Right kidney (tissue), 1 donor: ENCODE measurements around the gene FLAD1.

ENCODE experiments used
- DNase-seq: peaks from one replicate; pipeline ENCODE4 v3.0.0-alpha.2; 2016

Gene FLAD1

GRCh38 chr1:154951901-154952657, 31.1 kb upstream of the FLAD1 start:
- DNase-seq, result no peak

GRCh38 chr1:154952664-154953063, 30.5 kb upstream of the FLAD1 start:
- DNase-seq, result no peak

GRCh38 chr1:154953611-154954038, 29.5 kb upstream of the FLAD1 start:
- no peak for DNase-seq

GRCh38 chr1:154954541-154954940, 28.6 kb upstream of the FLAD1 start:
- DNase-seq, result no peak

GRCh38 chr1:154955039-154955717, 28.0 kb upstream of the FLAD1 start:
- DNase-seq, result no peak

- peak; percentile 89 for DNase-seq
These were observed 27.2 kb upstream of the FLAD1 start, which contains the start of gene PBXIP1 for GRCh38 chr1:154955718-154956543. TSS of gene PBXIP1 (minus strand) at chr1:154956099. CDS start at chr1:154953721, 2,378 bp downstream.

- no peak for DNase-seq
These were observed 26.6 kb upstream of the FLAD1 start for GRCh38 chr1:154956544-154956941.

GRCh38 chr1:154957091-154957657, 26.0 kb upstream of the FLAD1 start:
- no peak for DNase-seq

GRCh38 chr1:154958036-154958435, 25.1 kb upstream of the FLAD1 start:
- no peak for DNase-seq

GRCh38 chr1:154958681-154959425, 24.3 kb upstream of the FLAD1 start:
- DNase-seq, result no peak

- DNase-seq, result no peak
These were observed 23.7 kb upstream of the FLAD1 start for GRCh38 chr1:154959426-154959780.

- DNase-seq, result no peak
These were observed 22.6 kb upstream of the FLAD1 start for GRCh38 chr1:154960446-154961136.

GRCh38 chr1:154961207-154962155, 21.7 kb upstream of the FLAD1 start, which contains the start of gene PYGO2:
TSS of gene PYGO2 (minus strand) at chr1:154961782. CDS start at chr1:154961576, 206 bp downstream.
- peak; percentile 99 for DNase-seq

- DNase-seq, result no peak
These were observed 20.9 kb upstream of the FLAD1 start for GRCh38 chr1:154962156-154962749.

GRCh38 chr1:154962795-154963330, 20.3 kb upstream of the FLAD1 start:
- no peak for DNase-seq

- no peak for DNase-seq
These were observed 19.5 kb upstream of the FLAD1 start for GRCh38 chr1:154963643-154964042.

GRCh38 chr1:154964359-154964758, 18.8 kb upstream of the FLAD1 start:
- no peak for DNase-seq

GRCh38 chr1:154966111-154966510, 17.0 kb upstream of the FLAD1 start:
- no peak for DNase-seq

- DNase-seq, result no peak
These were observed 15.7 kb upstream of the FLAD1 start for GRCh38 chr1:154967331-154967950.
